Colon (tissue), 2 donors: ENCODE measurements around the gene AAMDC.
"Not testable (repeated sequence)": the region's sequence is repeated elsewhere in the genome, so short reads cannot be mapped to it uniquely, and the experiment has no call there.

Experiments
- FAIRE-seq: peaks from 2 replicates; lab custom pipeline; 2012; peaks lifted over from hg19 to GRCh38; lab: Jason Lieb, UNC
- donor health status: control.
- donor health status: control.

AAMDC gene

DNA sequence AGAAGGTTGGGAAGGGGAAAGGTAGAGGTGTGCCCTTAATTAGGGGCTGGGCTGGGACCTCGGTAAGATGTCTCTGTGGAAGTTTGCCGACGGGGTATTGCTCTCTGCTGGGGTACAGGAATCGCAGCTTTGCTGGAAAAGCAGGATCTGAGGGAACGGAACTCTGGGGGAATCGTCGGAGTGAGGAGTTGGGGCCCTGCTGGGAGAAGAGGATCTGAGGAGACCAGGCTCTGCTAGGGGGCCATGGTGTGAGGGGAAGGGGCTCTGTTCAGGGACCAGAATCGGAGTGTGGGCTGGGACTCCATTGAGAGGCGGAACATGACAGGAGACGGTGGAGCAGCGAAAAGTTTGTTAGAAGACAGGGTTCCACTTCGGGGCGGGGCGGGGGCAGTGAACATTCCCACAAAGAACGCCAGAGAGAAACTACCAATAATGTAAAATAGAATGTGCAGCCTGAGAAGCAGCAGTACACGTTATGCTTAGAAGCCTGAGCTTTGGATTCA lies 456 bp downstream of the AAMDC start:
- FAIRE-seq: no peak

- not testable (repeated sequence) for FAIRE-seq
Observed at GRCh38 chr11:77822126-77822525, 1.2 kb downstream of the AAMDC start.

GRCh38 chr11:77823775-77824174 lies 2.8 kb downstream of the AAMDC start:
- FAIRE-seq: no peak

GRCh38 chr11:77828926-77829325 lies 8.0 kb downstream of the AAMDC start:
- FAIRE-seq: no peak

GRCh38 chr11:77833302-77833701 lies 12.4 kb downstream of the AAMDC start:
- FAIRE-seq: no peak

- FAIRE-seq: no peak
Observed at GRCh38 chr11:77842441-77843121, 21.6 kb downstream of the AAMDC start.

- FAIRE-seq: not testable (repeated sequence)
Observed at GRCh38 chr11:77843700-77844099, 22.8 kb downstream of the AAMDC start.

DNA sequence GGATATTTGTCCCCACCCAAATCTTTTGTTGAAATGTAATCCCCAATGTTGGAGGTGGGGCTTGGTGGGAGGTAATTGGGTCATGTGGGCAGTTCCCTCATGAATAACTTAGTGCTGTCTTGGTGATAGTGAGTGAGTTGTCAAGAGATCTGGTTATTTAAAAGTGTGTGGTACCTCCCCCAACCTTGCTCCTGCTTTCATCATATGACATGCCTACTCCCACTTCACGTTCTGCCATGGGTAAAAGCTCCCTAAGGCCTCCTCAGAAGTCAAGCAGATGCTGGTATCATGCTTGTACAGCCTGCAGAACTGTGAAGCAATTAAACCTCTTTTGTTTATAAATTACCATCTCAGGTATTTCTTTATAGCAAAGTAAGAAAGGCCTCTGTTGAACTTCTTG lies 30.6 kb downstream of the AAMDC start:
- FAIRE-seq: no peak

- FAIRE-seq: no peak
Observed at GRCh38 chr11:77854838-77855237, 33.9 kb downstream of the AAMDC start.

DNA sequence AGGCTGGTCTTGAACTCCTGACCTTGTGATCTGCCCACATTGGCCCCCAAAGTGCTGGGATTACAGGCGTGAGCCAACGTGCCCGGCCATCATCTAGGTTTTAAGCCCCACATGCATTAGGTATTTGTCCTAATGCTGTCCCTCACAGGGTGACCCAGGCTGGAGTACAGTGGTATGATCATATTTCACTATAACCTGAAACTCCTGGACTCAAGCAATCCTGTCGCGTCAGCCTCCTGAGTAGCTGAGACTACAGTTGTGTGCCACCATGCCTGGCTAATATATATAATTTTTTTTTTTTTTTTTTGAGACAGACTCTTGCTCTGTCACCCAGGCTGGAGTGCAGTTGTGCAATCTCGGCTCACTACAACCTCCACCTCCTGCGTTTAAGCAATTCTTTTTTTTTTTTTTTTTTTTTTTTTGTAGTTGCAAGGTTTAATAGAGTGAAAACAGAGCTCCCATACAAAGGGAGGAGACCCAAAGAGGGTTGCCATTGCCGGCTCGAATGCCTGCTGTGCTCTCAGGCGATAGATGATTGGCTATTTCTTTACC lies 37.0 kb downstream of the AAMDC start:
- not testable (repeated sequence) for FAIRE-seq

DNA sequence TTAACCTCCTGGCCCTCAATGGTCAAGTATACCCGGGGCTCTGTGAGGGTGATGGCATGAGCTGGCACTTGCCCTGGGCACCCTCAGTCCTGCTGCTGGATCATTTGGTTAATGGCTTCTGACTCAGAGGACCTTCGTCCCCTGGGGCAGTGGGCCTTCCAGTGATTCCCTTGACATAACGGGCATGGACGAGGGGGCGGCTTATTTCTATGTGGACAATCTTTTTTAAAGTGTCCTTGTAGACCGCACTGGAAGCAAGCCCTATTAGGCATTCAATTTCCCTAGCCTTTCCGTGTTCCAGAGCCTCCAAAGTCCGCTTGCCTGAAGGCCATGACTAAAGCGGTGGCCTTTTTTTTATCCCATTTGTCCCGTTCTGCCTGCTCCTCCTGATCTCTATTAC lies 40.5 kb downstream of the AAMDC start:
- not testable (repeated sequence) for FAIRE-seq

DNA sequence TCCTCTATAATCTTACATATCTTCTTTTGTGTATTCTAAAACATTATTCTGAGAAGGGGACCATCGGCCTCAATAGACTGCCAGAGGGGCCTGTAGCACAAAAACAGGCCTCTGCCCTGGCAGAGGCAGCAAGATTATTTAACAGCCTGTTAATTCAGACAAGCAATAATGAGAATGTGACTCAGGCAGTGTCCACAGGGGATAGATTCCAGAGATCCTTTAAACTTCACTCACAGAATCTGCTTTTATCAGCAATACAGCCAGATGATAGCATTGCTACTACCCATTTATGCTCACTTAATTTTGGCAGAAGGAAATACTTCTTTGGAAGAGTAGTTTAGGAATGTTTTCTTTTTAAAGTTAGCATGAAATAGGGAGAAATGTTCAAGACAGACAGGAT lies 44.9 kb downstream of the AAMDC start:
- no peak for FAIRE-seq

GRCh38 chr11:77866336-77866735 lies 45.4 kb downstream of the AAMDC start:
- FAIRE-seq: no peak

- FAIRE-seq: no peak
Observed at GRCh38 chr11:77868744-77869143, 47.8 kb downstream of the AAMDC start.

DNA sequence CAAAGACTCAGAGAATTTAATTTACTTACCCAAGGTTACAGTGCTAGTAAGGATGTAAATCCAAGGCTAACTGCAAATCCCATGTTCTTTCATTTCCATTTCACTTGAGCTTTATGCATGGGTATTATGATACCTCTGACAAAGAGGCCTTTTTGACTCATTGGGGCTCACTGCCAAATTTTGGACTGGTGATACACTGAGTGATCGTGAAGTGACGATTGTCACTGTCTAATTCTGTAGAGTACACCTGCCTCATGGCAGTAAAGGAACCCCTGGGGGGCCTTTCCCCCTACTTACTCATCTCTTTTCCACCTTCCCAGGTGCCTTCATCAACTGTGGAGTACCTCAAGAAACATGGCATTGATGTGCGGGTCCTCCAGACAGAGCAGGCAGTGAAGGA lies 50.9 kb downstream of the AAMDC start:
- FAIRE-seq: no peak

DNA sequence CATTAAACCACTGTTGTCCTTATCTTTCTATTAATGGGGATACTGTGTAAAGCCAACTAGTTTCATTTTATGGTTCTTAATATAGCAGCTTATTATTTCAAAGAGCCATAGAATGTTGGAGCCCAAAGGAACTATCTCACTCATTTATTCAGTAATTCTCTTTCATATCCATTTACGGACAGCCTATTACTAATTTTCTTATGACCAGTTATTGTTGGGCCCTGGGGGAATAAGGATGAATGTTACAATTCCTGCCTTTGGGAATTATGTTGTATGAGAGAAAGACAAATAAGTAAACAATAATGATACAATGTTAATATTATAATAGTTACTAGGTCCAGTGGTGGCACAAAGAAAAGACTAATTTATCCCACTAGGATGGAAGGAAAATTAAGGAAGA lies 52.4 kb downstream of the AAMDC start:
- no peak for FAIRE-seq

- FAIRE-seq: no peak
Observed at GRCh38 chr11:77874206-77874605, 53.3 kb downstream of the AAMDC start.

GRCh38 chr11:77876045-77876444 lies 55.1 kb downstream of the AAMDC start:
- FAIRE-seq: no peak

DNA sequence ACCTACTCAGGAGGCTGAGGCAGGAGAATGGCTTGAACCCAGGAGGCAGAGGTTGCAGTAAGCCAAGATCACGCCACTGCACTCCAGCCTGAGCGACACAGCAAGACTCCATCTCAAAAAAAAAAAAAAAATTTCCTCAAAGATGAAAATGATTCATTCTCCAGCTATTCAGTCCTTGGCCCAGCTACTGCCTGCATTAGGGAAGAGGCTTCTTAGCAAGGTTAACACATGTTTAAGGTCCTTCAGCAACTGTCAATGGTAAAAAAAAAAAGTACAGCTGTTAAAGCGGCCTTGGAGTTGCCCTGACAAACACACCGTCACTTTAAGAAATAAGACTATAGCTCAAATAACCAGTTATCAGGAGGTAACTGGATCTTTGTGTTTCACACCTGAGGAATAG lies 57.3 kb downstream of the AAMDC start:
- FAIRE-seq: not testable (repeated sequence)

DNA sequence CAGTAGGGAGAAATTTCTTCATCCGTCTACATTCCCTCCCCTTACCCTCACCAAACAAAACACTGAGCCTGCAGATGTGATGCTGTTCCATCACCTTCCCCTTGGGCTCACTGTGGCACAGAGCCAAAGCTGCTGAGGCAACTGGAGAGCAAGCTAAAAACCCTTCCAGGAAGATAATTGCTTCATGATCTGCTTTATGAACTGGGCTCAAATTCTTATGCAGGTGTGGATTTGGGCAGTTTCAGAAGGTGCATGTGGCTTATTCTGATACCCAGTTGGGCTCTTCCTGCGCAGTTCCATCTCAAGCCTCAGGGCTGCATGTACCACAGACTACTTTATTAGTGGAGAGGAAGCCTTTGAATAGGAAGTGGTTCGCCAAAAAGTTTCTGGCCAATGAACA lies 58.3 kb downstream of the AAMDC start:
- no peak for FAIRE-seq

- no peak for FAIRE-seq
Observed at GRCh38 chr11:77882396-77882795, 61.5 kb downstream of the AAMDC start.

- FAIRE-seq: no peak
Observed at GRCh38 chr11:77883775-77884174, 62.8 kb downstream of the AAMDC start.

- FAIRE-seq: no peak
Observed at GRCh38 chr11:77884186-77884828, 63.4 kb downstream of the AAMDC start.

DNA sequence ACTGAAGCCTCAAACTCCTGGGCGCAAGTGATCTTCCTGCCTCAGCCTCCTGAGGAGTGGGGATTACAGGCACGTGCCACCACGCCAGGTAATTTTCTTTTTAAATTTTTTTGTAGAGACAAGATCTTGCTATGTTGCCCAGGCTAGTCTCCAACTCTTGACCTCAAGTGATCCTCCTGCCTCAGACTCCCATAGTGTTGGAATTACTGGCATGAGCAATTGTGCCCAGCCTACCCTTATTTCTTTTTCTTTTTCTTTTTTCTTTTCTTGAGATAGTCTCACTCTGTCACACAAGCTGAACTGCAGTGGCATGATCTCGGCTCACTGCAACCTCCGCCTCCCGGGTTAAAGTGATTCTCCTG lies 63.9 kb downstream of the AAMDC start:
- no peak for FAIRE-seq
